ENCODE measurements around the gene PTGR3.

PTGR3 gene

GRCh38 chr18:75211002-75211621 lies 2.2 kb upstream of the PTGR3 start:
- peak overlapping the region; percentile 51 for H2BK12ac ChIP-seq (ENCODE audit: low read length)
- no peaks in the 10 kb centered on the region for H3K36me3 ChIP-seq (ENCODE audit: control insufficient read depth in 1 of 2, insufficient read depth in 2 of 2, low read length in 2 of 2)
- no peak overlapping the region for H3K23ac ChIP-seq (ENCODE audit: low read length)
- H4K91ac ChIP-seq (ENCODE audit: low read depth, low read length), result peak overlapping the region; percentile 35
- H2AFZ ChIP-seq (ENCODE audit: insufficient read depth, low read length, poor library complexity), result peak overlapping the region; percentile 75
- H2BK5ac ChIP-seq (ENCODE audit: low read depth, low read length, poor library complexity), result no peak overlapping the region
- peak in 1 of 2 donors; percentile 53 for DNase-seq
- no peak overlapping the region for H3K4ac ChIP-seq (ENCODE audit: low read depth, low read length)
- H3K27me3 ChIP-seq (ENCODE audit: insufficient read depth, low read length), result peaks cover 34% of the 10 kb centered on the region
- H3K18ac ChIP-seq (ENCODE audit: low read length), result no peak overlapping the region
- H4K12ac ChIP-seq (ENCODE audit: low read depth, low read length), result peak overlapping the region; percentile 67
- peak overlapping the region; percentile 78 for H3K4me2 ChIP-seq (ENCODE audit: low read length)
- H2AK5ac ChIP-seq (ENCODE audit: low read length), result no peak overlapping the region
- peaks cover 8% of the 10 kb centered on the region for H3K79me1 ChIP-seq (ENCODE audit: low read length)
- no CpG with 5 or more reads among the region's 64 CpGs for WGBS (ENCODE audit: extremely low coverage, insufficient coverage, insufficient read length)
- H3K9me3 ChIP-seq (ENCODE audit: insufficient read depth, low read depth, low read length), result peaks cover 4% of the 10 kb centered on the region
- no peak overlapping the region for H2BK120ac ChIP-seq (ENCODE audit: insufficient read depth, low read length, poor library complexity)
- peak overlapping the region; percentile 9 for H4K8ac ChIP-seq (ENCODE audit: low read depth, low read length)
- H3K4me1 ChIP-seq (ENCODE audit: control insufficient read depth in 1 of 2, insufficient read depth in 2 of 2, low read length in 2 of 2), result peaks cover 5 to 10% of the 10 kb centered on the region in 2 experiments
- H3K14ac ChIP-seq (ENCODE audit: low read length), result no peak overlapping the region
- no peak overlapping the region for H3K9ac ChIP-seq (ENCODE audit: low read length)
- peaks cover 5% of the 10 kb centered on the region for H3K79me2 ChIP-seq (ENCODE audit: control insufficient read depth, insufficient read depth, low read length, poor library complexity)
- no peak overlapping the region for H3K27ac ChIP-seq (ENCODE audit: low read depth, low read length)
- peak overlapping the region; percentile 67 for H3K4me3 ChIP-seq (ENCODE audit: low read depth, low read length)

- Histone ChIP-seq H2BK120ac (ENCODE audit: insufficient read depth, low read length, poor library complexity) (peak within 1 kb of the TSS; percentile 10), H3K4me3 (ENCODE audit: low read depth, low read length) (peak within 1 kb of the TSS; percentile 83), H4K8ac (ENCODE audit: low read depth, low read length) (peak within 1 kb of the TSS; percentile 93), H2AK5ac (ENCODE audit: low read length) (no peak within 1 kb of the TSS), H2AFZ (ENCODE audit: insufficient read depth, low read length, poor library complexity) (peak within 1 kb of the TSS; percentile 99), H3K36me3 (ENCODE audit: control insufficient read depth in 1 of 2, insufficient read depth in 2 of 2, low read length in 2 of 2) (no peaks in the 10 kb centered on the region), H3K4me1 (ENCODE audit: control insufficient read depth in 1 of 2, insufficient read depth in 2 of 2, low read length in 2 of 2) (peaks cover 5 to 10% of the 10 kb centered on the region in 2 experiments), H3K79me1 (ENCODE audit: low read length) (peaks cover 8% of the 10 kb centered on the region), H3K9ac (ENCODE audit: low read length) (peak within 1 kb of the TSS; percentile 28), H4K12ac (ENCODE audit: low read depth, low read length) (peak within 1 kb of the TSS; percentile 67), H3K4ac (ENCODE audit: low read depth, low read length) (peak within 1 kb of the TSS; percentile 67), H2BK12ac (ENCODE audit: low read length) (peak within 1 kb of the TSS; percentile 51), H3K9me3 (ENCODE audit: insufficient read depth, low read depth, low read length) (peaks cover 4% of the 10 kb centered on the region), H3K14ac (ENCODE audit: low read length) (peak within 1 kb of the TSS; percentile 61), H3K4me2 (ENCODE audit: low read length) (peak within 1 kb of the TSS; percentile 78), H4K91ac (ENCODE audit: low read depth, low read length) (peak within 1 kb of the TSS; percentile 45), H2BK5ac (ENCODE audit: low read depth, low read length, poor library complexity) (peak within 1 kb of the TSS; percentile 64), H3K27ac (ENCODE audit: low read depth, low read length) (peak within 1 kb of the TSS; percentile 77), H3K27me3 (ENCODE audit: insufficient read depth, low read length) (peaks cover 39% of the 10 kb centered on the region), H3K79me2 (ENCODE audit: control insufficient read depth, insufficient read depth, low read length, poor library complexity) (peaks cover 5% of the 10 kb centered on the region), H3K18ac (ENCODE audit: low read length) (peak within 1 kb of the TSS; percentile 63), H3K23ac (ENCODE audit: low read length) (no peak within 1 kb of the TSS)
- peak; percentile 62 to 80 for DNase-seq
- WGBS (ENCODE audit: extremely low coverage, insufficient coverage, insufficient read length), result no CpG with 5 or more reads among the region's 15 CpGs
Observed at GRCh38 chr18:75210274-75211001, 1.5 kb upstream of the PTGR3 start, which contains the start of gene TSHZ1. Gene TSHZ1, plus strand, starts transcription at chr18:75210797. Its CDS starts 1,080 bp downstream, at chr18:75211877.

- H2BK5ac ChIP-seq (ENCODE audit: low read depth, low read length, poor library complexity), result no peak overlapping the region
- H3K18ac ChIP-seq (ENCODE audit: low read length), result no peak overlapping the region
- no peak overlapping the region for H3K4me3 ChIP-seq (ENCODE audit: low read depth, low read length)
- peak overlapping the region; percentile 68 for H3K4me2 ChIP-seq (ENCODE audit: low read length)
- H3K14ac ChIP-seq (ENCODE audit: low read length), result no peak overlapping the region
- H3K4ac ChIP-seq (ENCODE audit: low read depth, low read length), result no peak overlapping the region
- H2AK5ac ChIP-seq (ENCODE audit: low read length), result no peak overlapping the region
- DNase-seq, result peak in 1 of 2 donors; percentile 45
- peaks cover 8% of the 10 kb centered on the region for H3K79me1 ChIP-seq (ENCODE audit: low read length)
- H4K8ac ChIP-seq (ENCODE audit: low read depth, low read length), result peak overlapping the region; percentile 93
- H4K12ac ChIP-seq (ENCODE audit: low read depth, low read length), result no peak overlapping the region
- H4K91ac ChIP-seq (ENCODE audit: low read depth, low read length), result no peak overlapping the region
- peaks cover 5% of the 10 kb centered on the region for H3K79me2 ChIP-seq (ENCODE audit: control insufficient read depth, insufficient read depth, low read length, poor library complexity)
- peaks cover 4% of the 10 kb centered on the region for H3K9me3 ChIP-seq (ENCODE audit: insufficient read depth, low read depth, low read length)
- peak overlapping the region; percentile 77 for H3K27ac ChIP-seq (ENCODE audit: low read depth, low read length)
- WGBS (ENCODE audit: extremely low coverage, insufficient coverage, insufficient read length), result no CpG with 5 or more reads among the region's 8 CpGs
- H3K27me3 ChIP-seq (ENCODE audit: insufficient read depth, low read length), result peaks cover 44% of the 10 kb centered on the region
- no peaks in the 10 kb centered on the region for H3K36me3 ChIP-seq (ENCODE audit: control insufficient read depth in 1 of 2, insufficient read depth in 2 of 2, low read length in 2 of 2)
- H3K9ac ChIP-seq (ENCODE audit: low read length), result no peak overlapping the region
- H2AFZ ChIP-seq (ENCODE audit: insufficient read depth, low read length, poor library complexity), result peak overlapping the region; percentile 99
- peaks cover 7 to 13% of the 10 kb centered on the region in 2 experiments for H3K4me1 ChIP-seq (ENCODE audit: control insufficient read depth in 1 of 2, insufficient read depth in 2 of 2, low read length in 2 of 2)
- no peak overlapping the region for H3K23ac ChIP-seq (ENCODE audit: low read length)
- H2BK12ac ChIP-seq (ENCODE audit: low read length), result no peak overlapping the region
- H2BK120ac ChIP-seq (ENCODE audit: insufficient read depth, low read length, poor library complexity), result no peak overlapping the region
Observed at GRCh38 chr18:75209951-75210258, 966 bp upstream of the PTGR3 start.

- Histone ChIP-seq H2AK5ac (ENCODE audit: low read length) (no peak overlapping the region), H3K27me3 (ENCODE audit: insufficient read depth, low read length) (peaks cover 56% of the 10 kb centered on the region), H3K14ac (ENCODE audit: low read length) (peak overlapping the region; percentile 91), H3K27ac (ENCODE audit: low read depth, low read length) (peak overlapping the region; percentile 77), H3K4me2 (ENCODE audit: low read length) (peak overlapping the region; percentile 84), H3K4me3 (ENCODE audit: low read depth, low read length) (peak overlapping the region; percentile 83), H3K9me3 (ENCODE audit: insufficient read depth, low read depth, low read length) (peaks cover 4% of the 10 kb centered on the region), H3K79me1 (ENCODE audit: low read length) (peaks cover 8% of the 10 kb centered on the region), H4K8ac (ENCODE audit: low read depth, low read length) (peak overlapping the region; percentile 86), H2AFZ (ENCODE audit: insufficient read depth, low read length, poor library complexity) (peak overlapping the region; percentile 93), H4K12ac (ENCODE audit: low read depth, low read length) (peak overlapping the region; percentile 84), H3K4me1 (ENCODE audit: control insufficient read depth in 1 of 2, insufficient read depth in 2 of 2, low read length in 2 of 2) (peaks cover 18 to 23% of the 10 kb centered on the region in 2 experiments), H4K91ac (ENCODE audit: low read depth, low read length) (peak overlapping the region; percentile 97), H3K79me2 (ENCODE audit: control insufficient read depth, insufficient read depth, low read length, poor library complexity) (peaks cover 5% of the 10 kb centered on the region), H2BK5ac (ENCODE audit: low read depth, low read length, poor library complexity) (peak overlapping the region; percentile 68), H2BK120ac (ENCODE audit: insufficient read depth, low read length, poor library complexity) (peak overlapping the region; percentile 71), H3K4ac (ENCODE audit: low read depth, low read length) (peak overlapping the region; percentile 22), H3K36me3 (ENCODE audit: control insufficient read depth in 1 of 2, insufficient read depth in 2 of 2, low read length in 2 of 2) (no peaks in the 10 kb centered on the region), H2BK12ac (ENCODE audit: low read length) (no peak overlapping the region), H3K23ac (ENCODE audit: low read length) (no peak overlapping the region), H3K18ac (ENCODE audit: low read length) (peak overlapping the region; percentile 83), H3K9ac (ENCODE audit: low read length) (peak overlapping the region; percentile 57)
- peak in 1 of 2 donors; percentile 40 for DNase-seq
- WGBS (ENCODE audit: extremely low coverage, insufficient coverage, insufficient read length), result no CpG with 5 or more reads among the region's 34 CpGs
Observed at GRCh38 chr18:75208836-75209128, 157 bp downstream of the PTGR3 start.

All from trophoblast cell (in vitro differentiated cells and primary cell).